ENCODE measurements around the gene ZNF536.

DNA sequence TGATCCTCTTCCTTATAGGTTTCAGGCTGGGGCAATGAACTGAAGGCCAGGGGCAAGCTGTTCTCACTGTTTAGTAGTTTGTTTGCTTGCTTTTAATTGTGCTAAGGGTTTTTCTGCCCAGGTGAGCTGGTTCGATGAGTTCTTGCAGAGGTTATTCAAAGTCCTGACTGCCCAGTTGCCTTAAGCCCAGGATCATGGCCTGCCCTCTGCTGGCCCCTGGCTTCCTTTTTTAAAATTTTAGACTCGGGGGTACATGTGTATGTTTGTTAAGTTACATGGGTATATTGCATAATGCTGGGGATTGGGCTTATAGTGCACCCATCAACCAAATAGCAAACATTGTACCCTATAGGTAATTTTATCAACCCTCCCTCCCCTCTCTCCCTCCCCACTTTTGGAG lies 65.7 kb downstream of the ZNF536 start:
- TF ChIP-seq, protein P1, sequence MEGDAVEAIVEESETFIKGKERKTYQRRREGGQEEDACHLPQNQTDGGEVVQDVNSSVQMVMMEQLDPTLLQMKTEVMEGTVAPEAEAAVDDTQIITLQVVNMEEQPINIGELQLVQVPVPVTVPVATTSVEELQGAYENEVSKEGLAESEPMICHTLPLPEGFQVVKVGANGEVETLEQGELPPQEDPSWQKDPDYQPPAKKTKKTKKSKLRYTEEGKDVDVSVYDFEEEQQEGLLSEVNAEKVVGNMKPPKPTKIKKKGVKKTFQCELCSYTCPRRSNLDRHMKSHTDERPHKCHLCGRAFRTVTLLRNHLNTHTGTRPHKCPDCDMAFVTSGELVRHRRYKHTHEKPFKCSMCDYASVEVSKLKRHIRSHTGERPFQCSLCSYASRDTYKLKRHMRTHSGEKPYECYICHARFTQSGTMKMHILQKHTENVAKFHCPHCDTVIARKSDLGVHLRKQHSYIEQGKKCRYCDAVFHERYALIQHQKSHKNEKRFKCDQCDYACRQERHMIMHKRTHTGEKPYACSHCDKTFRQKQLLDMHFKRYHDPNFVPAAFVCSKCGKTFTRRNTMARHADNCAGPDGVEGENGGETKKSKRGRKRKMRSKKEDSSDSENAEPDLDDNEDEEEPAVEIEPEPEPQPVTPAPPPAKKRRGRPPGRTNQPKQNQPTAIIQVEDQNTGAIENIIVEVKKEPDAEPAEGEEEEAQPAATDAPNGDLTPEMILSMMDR (IDR thresholded peaks at IDR 0.05): no peak
- TF ChIP-seq SP1 (CRISPR knock-in tag; conservative IDR thresholded peaks at IDR 0.05) (no peak), ZNF138 (CRISPR knock-in tag; conservative IDR thresholded peaks at IDR 0.05) (no peak), TP53 (CRISPR knock-in tag; IDR thresholded peaks at IDR 0.05) (no peak), ESRRA (CRISPR knock-in tag; IDR thresholded peaks at IDR 0.05; ENCODE audit: borderline replicate concordance) (no peak)
